ENCODE results near the gene MAPK8IP1.
A peak's percentile ranks its signal among the peaks of the same experiment; 100 is the strongest.

The MAPK8IP1 gene

GRCh38 chr11:45909594-45910475 lies 24.4 kb downstream of the MAPK8IP1 start:
- DNase-seq (ENCODE audit: low read depth in 2 of 2): no peak

GRCh38 chr11:45910623-45911022 lies 25.2 kb downstream of the MAPK8IP1 start:
- DNase-seq (ENCODE audit: low read depth in 2 of 2): no peak

GRCh38 chr11:45913514-45913913 lies 28.1 kb downstream of the MAPK8IP1 start:
- no peak for DNase-seq (ENCODE audit: low read depth in 2 of 2)

GRCh38 chr11:45913942-45914635 lies 28.6 kb downstream of the MAPK8IP1 start:
- no peak for DNase-seq (ENCODE audit: low read depth in 2 of 2)

- no peak for DNase-seq (ENCODE audit: low read depth in 2 of 2)
These were observed 30.0 kb downstream of the MAPK8IP1 start for GRCh38 chr11:45915446-45915845.

- no peak for DNase-seq (ENCODE audit: low read depth in 2 of 2)
These were observed 31.8 kb downstream of the MAPK8IP1 start for GRCh38 chr11:45917286-45917622.

GRCh38 chr11:45917623-45918330 lies 32.3 kb downstream of the MAPK8IP1 start, which contains the start of gene PEX16:
PEX16 (minus strand) TSS chr11:45917877; CDS start chr11:45917811, 66 bp downstream.
- peak; percentile 88 to 95 for DNase-seq (ENCODE audit: low read depth in 2 of 2)

GRCh38 chr11:45918331-45918941 lies 33.0 kb downstream of the MAPK8IP1 start:
- peak; percentile 35 to 67 for DNase-seq (ENCODE audit: low read depth in 2 of 2)

- no peak for DNase-seq (ENCODE audit: low read depth in 2 of 2)
These were observed 33.7 kb downstream of the MAPK8IP1 start for GRCh38 chr11:45918962-45919675.

GRCh38 chr11:45919806-45920530 lies 34.5 kb downstream of the MAPK8IP1 start:
- DNase-seq (ENCODE audit: low read depth in 2 of 2): no peak

- no peak for DNase-seq (ENCODE audit: low read depth in 2 of 2)
These were observed 35.4 kb downstream of the MAPK8IP1 start for GRCh38 chr11:45920531-45921477.

GRCh38 chr11:45921561-45922424 lies 36.3 kb downstream of the MAPK8IP1 start:
- no peak for DNase-seq (ENCODE audit: low read depth in 2 of 2)

- DNase-seq (ENCODE audit: low read depth in 2 of 2): no peak
These were observed 37.1 kb downstream of the MAPK8IP1 start, which contains the start of gene LARGE2 for GRCh38 chr11:45922425-45923082. LARGE2 (plus strand) TSS chr11:45922656; CDS start chr11:45922883, 227 bp downstream.

- DNase-seq (ENCODE audit: low read depth in 2 of 2): no peak
These were observed 38.8 kb downstream of the MAPK8IP1 start for GRCh38 chr11:45924036-45924915.

- no peak for DNase-seq (ENCODE audit: low read depth in 2 of 2)
These were observed 39.5 kb downstream of the MAPK8IP1 start for GRCh38 chr11:45924927-45925326.

GRCh38 chr11:45925550-45925949 lies 40.1 kb downstream of the MAPK8IP1 start:
- DNase-seq (ENCODE audit: low read depth in 2 of 2): no peak

- no peak for DNase-seq (ENCODE audit: low read depth in 2 of 2)
These were observed 40.5 kb downstream of the MAPK8IP1 start for GRCh38 chr11:45926001-45926401.
